ENCODE results near the gene PTPN1.

DNA sequence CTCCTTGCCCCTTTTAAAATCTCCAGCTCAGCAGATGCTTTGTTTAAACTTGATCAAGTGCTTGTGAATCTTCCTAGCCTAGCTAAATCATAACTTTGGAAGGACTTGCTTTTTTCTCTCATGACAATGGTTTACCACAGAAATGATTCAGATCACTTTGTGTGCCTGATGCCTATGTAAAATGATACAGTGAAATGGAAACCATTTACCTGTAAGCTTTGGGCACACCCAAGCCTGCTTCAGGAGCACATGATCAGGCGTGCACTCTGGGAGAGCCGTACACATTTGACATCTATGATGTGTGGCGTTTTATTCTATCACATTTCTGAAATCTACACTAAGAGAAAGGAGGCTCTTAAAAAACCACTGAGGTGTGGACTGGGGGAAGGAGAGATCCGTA is 41.1 kb downstream of the PTPN1 start:
- TF ChIP-seq CTCF (IDR thresholded peaks at IDR 0.05) (no peak), POLR2A (IDR thresholded peaks at IDR 0.05) (no peak)

All from Peyer's patch (tissue), 4 donors.